DMS 273 (cell line): ENCODE results near the gene ZDHHC3.

Experiments
- DNase-seq: peaks from one replicate; lab custom pipeline; 2025; ENCODE audit not compliant: unreplicated experiment; lab: John Stamatoyannopoulos, UW

ZDHHC3 gene, protein sequence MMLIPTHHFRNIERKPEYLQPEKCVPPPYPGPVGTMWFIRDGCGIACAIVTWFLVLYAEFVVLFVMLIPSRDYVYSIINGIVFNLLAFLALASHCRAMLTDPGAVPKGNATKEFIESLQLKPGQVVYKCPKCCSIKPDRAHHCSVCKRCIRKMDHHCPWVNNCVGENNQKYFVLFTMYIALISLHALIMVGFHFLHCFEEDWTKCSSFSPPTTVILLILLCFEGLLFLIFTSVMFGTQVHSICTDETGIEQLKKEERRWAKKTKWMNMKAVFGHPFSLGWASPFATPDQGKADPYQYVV

DNA sequence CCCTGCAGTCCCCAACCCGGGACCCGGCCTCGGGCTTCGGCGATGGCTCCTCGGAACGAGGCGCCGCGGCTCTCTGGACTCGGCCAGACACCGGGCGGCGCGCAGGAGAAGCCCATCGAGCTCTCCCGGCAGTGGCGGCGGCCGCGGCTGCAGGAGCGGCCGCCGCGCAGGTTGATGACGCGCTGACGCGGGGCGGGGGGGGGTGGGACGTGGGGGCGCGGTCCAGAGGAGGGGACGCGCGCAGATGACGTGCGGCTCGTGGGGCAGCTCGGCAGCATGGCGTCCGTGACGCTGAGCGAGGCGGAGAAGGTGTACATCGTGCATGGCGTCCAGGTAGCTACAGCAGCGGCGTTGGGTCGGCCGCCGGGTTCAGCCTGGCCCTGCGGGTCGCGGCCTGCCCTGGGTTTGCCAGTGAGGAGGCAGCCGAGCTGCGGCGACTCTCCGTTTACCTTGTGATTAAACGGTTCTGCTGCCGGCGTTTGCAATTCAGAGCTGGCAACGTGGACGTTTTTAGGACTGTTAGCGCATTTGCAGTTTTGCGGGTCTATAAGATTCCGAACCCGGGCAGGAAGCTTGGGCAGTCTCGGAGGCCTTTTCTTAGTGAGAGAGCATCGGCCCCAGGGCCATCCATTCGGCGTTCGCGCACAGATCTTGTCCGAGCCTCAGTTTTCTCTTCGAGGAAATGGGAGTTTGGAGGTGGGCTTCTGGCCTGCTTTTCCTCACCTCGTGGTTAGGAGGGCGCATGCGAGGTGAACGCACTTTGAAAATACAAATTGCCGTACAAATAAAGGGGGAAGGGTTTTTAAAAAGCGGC, at the start of gene ZDHHC3, which contains the start of gene EXOSC7:
TSS of gene ZDHHC3 (minus strand) at position 173 of the 814 bp plus-strand sequence. CDS start 16,738 bp downstream, outside the sequence.
TSS of gene EXOSC7 (plus strand) at position 243 of the 814 bp plus-strand sequence. CDS start at position 277, 34 bp downstream.
- DNase-seq = peak; percentile 90

DNA sequence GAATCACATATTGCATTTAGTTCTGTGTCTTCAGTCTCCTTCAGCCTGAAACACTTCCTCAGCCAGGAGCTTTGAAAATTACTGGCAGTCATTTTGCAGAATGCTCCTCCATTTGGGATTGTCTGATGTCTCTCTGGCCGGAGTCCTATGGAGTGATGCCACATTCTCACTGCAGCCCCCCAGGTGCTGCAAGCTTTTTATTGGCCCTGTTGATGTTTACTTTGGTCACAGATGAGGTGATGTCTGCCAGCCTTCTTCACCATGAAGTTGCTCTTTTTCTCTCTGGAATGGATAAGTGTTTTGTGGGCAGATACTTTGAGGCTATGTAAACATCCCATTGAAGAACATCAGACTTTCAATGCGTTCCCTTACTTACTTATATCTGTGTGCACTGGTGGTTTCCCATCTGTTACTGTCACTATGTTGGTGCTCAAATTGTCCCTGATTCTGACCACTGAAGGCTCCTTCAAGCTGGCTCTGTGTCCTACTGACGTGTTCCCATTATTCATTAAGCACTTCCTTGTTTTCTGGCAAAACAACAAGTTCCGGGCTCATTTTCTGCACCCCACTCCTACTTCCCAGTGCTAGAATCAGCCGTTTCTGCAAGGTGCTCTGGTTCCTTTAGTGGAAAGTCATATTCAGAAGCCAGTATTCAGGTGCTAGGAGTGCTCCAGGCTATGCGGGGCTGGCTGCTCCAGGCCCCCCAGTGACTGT, 48.7 kb upstream of the ZDHHC3 start:
- DNase-seq = no peak

- no peak for DNase-seq
Observed at GRCh38 chr3:45023675-45024074, 47.7 kb upstream of the ZDHHC3 start.

- DNase-seq = peak; percentile 31
Observed at GRCh38 chr3:45021524-45022297, 45.7 kb upstream of the ZDHHC3 start.

- DNase-seq = no peak
Observed at GRCh38 chr3:45020534-45020933, 44.6 kb upstream of the ZDHHC3 start.

GRCh38 chr3:45017821-45018220, 41.8 kb upstream of the ZDHHC3 start:
- no peak for DNase-seq

DNA sequence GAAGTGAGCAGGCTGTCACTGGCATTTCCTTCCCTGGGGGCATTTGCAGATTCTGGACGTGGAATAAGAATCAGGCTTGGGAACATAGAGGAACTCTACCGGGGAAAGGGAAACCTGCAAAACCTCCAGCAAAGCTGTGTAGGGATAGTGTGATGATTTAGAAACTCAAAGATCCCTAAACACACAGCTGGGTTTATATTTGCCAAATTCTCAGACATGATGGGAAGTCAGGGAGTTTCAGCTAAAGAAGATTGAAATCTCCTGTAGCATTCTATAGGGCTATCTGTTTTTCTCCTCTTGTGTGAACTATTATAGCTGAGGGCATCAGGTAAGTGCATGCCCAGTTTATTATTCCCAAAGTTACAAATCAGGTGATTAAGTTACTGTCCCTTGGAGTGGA, 40.9 kb upstream of the ZDHHC3 start:
- DNase-seq = no peak

DNA sequence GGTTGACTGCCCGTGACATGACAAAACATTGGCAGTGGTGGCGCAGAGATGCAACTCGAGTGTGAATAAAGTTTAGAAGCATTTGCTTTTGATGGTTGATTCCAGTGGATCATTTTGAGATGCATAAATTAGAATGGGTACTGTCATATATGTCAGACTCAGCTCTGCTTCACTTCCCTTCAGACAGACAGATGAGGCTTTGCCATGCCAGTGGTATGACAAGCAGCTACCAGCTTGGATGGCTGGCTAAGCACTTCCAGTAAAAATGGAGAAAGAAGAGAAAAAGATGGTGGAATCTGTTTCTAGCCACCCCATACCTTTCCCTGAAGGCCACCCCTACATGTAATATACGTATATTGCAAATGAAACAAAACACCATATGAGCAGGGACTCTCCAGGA, 36.6 kb upstream of the ZDHHC3 start:
- DNase-seq = no peak

DNA sequence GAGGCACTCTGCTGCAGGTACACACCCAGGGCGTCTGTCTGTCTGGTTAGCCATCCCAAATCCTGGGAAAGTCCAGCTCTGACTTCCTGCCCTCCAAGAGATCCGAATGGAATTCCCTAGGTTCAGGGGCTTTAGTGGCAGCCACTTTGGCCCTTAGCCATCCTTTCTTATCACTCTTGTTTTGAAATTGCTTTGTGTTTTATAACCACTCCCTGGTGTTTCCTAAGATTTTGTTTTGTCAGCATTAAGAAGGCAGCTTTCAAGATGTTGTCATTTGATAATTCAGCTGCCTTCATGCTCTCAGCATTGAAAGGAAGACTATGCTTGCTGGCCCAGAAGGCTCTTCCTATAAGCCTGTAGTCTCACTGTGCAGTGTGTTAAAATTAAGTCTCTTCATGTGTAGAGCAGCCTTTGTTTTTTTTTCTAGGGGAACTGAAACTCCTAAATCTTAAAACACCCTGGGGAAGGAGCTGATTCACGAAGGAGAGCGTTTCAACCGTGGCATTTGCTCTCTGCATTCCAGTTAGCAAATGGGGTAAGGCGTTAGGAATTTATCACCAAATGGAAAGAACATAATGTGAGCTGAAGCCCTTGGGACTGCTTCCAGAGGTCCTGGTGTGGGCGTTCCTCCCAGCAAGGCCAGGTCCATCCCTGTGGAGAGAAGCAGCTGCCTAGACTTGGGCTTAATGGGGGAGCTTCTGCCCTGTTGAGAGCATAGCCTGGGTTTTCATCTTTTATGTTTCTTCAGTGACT, 36.0 kb upstream of the ZDHHC3 start:
- DNase-seq = no peak

GRCh38 chr3:45010811-45011333, 34.9 kb upstream of the ZDHHC3 start:
- DNase-seq = no peak

DNA sequence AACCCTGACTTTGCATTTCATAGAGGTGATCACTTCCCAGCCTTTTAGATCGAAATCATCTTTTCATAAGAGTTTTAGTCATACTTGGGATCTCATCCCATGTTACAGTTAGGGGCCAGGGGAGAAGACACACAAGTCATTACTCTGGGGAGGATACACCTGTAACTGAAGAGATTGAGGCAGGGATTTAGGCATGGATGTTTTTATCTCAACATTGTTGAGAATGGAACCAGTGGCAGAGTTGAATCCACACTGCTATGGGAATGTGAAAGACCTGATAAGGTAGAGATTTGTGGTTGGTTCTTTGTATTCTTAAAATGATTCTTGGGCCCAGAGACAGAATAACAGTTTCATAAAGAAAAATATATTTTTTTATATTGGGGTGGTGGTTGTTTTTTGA, 33.9 kb upstream of the ZDHHC3 start:
- no peak for DNase-seq

DNA sequence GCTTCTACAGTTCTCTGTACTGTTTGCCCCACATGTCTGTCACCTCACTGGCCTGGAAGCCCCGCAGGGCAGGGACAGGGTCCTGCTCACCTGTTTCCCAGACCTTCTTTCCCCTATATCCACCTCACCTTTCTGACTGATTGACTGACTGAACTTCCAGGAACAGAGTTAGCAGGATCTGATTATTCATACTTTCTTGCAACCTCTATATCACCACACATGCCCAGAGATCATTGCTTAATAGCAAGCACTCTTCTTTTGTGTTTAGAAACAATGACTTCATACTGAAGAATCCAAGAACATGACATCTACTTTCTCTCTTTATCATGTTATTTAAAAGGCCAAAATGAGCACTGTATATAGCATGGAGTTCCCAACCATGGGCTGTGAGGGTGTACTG, 32.1 kb upstream of the ZDHHC3 start:
- DNase-seq = no peak

DNA sequence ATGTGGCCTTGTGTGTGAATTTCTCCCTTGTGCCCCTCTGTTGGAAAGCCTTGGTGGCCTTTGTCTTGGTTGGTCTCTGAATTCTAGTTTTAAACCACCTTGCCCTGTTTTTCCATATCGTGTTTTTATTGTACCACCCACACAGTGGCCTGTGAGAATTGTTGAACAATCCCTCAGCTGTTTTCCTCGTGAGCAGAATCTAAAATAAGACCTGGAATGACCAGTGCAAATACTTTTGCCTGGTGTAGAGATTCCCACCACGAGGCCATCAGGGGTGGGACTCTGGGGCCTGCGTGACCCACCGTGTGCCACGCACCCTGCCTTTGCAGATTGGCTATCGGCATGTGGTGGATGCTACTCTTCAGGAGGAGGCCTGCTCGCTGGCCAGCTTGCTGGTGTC, 31.1 kb upstream of the ZDHHC3 start:
- no peak for DNase-seq

- no peak for DNase-seq
Observed at GRCh38 chr3:45003859-45004258, 27.9 kb upstream of the ZDHHC3 start.

GRCh38 chr3:45003406-45003805, 27.4 kb upstream of the ZDHHC3 start:
- DNase-seq = no peak

- DNase-seq = no peak
Observed at GRCh38 chr3:45002720-45003119, 26.7 kb upstream of the ZDHHC3 start.

DNA sequence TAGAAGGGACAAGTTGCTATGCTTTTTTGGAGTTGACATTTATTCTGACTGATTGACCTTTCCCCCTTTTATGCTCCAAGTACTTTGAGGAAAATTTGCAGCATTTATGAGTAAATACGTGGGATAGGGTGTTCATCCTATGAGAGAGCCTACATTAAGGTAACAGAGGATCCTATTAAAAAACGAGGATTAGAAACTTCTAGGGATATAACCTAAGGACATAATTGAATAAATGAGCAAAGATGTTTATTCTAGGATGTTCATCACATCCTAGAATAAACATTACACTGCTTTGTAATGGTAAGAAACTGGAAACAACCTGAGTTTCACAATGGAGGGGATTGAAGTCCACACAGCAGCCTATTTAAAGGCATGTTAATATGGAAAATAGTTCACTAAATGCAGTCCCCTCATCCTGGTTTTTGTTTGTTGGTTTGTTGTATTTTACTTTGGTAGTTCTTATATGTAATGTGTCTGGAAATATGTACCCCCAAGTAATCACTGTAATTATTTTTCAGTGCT, 26.2 kb upstream of the ZDHHC3 start:
- DNase-seq = no peak

GRCh38 chr3:45001738-45002137, 25.8 kb upstream of the ZDHHC3 start:
- no peak for DNase-seq

- DNase-seq = no peak
Observed at GRCh38 chr3:45000823-45001222, 24.8 kb upstream of the ZDHHC3 start.

GRCh38 chr3:44999782-45000181, 23.8 kb upstream of the ZDHHC3 start:
- no peak for DNase-seq
